ENCODE measurements around the gene KRT37.

Gene KRT37

DNA sequence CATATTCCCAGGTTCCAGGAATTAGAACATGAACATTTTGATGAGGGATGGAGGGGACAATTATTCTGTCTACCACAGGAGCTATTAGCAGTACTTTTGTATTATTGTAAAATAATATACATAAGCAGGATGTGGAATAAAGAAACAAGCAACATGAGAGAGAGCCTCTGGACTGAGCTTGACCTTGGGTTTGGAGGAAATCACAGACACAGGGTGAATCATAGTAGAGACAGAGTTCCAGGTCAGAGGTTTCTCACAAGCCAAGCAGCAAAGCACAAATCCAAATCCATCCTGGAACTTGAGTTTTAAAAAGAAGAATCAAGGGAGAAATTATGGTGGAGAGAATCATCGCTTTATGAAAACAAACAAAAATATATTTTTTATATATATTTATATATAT is 32.1 kb downstream of the KRT37 start:
- no peaks in the 10 kb centered on the region for H3K9me3 ChIP-seq (ENCODE audit: insufficient read depth, low read depth, low read length)

GRCh38 chr17:41391535-41391934 is 32.9 kb downstream of the KRT37 start:
- Histone ChIP-seq H3K27me3 (ENCODE audit: insufficient read depth, low read length) (no peaks in the 10 kb centered on the region), H4K12ac (ENCODE audit: low read depth, low read length) (no peak overlapping the region), H2BK5ac (ENCODE audit: low read depth, low read length, poor library complexity) (no peak overlapping the region), H3K9me3 (ENCODE audit: insufficient read depth, low read depth, low read length) (no peaks in the 10 kb centered on the region), H3K27ac (ENCODE audit: low read depth, low read length) (no peak overlapping the region), H2AK5ac (ENCODE audit: low read length) (no peak overlapping the region), H4K8ac (ENCODE audit: low read depth, low read length) (no peak overlapping the region), H3K36me3 (ENCODE audit: control insufficient read depth in 1 of 2, insufficient read depth in 2 of 2, low read length in 2 of 2) (no peaks in the 10 kb centered on the region), H3K14ac (ENCODE audit: low read length) (no peak overlapping the region), H3K4me3 (ENCODE audit: low read depth, low read length) (no peak overlapping the region), H2AFZ (ENCODE audit: insufficient read depth, low read length, poor library complexity) (no peak overlapping the region), H3K9ac (ENCODE audit: low read length) (no peak overlapping the region), H3K4me2 (ENCODE audit: low read length) (no peak overlapping the region), H3K4ac (ENCODE audit: low read depth, low read length) (no peak overlapping the region), H3K23ac (ENCODE audit: low read length) (no peak overlapping the region), H3K18ac (ENCODE audit: low read length) (no peak overlapping the region), H3K79me2 (ENCODE audit: control insufficient read depth, insufficient read depth, low read length, poor library complexity) (no peaks in the 10 kb centered on the region), H2BK120ac (ENCODE audit: insufficient read depth, low read length, poor library complexity) (no peak overlapping the region), H3K4me1 (ENCODE audit: control insufficient read depth in 1 of 2, insufficient read depth in 2 of 2, low read length in 2 of 2) (peaks cover 16 to 19% of the 10 kb centered on the region in 2 experiments), H2BK12ac (ENCODE audit: low read length) (no peak overlapping the region), H3K79me1 (ENCODE audit: low read length) (peaks cover 2% of the 10 kb centered on the region), H4K91ac (ENCODE audit: low read depth, low read length) (no peak overlapping the region)
- WGBS (ENCODE audit: extremely low coverage, insufficient coverage, insufficient read length) = no CpG with 5 or more reads among the region's 2 CpGs
- DNase-seq = no peak

More for the DNA sequence above, 32.1 kb downstream of the KRT37 start:
- WGBS (ENCODE audit: extremely low coverage, insufficient coverage, insufficient read length) = no CpG with 5 or more reads among the region's 1 CpG
- Histone ChIP-seq H3K36me3 (ENCODE audit: control insufficient read depth in 1 of 2, insufficient read depth in 2 of 2, low read length in 2 of 2) (no peaks in the 10 kb centered on the region), H4K8ac (ENCODE audit: low read depth, low read length) (no peak overlapping the region), H3K4ac (ENCODE audit: low read depth, low read length) (no peak overlapping the region), H3K23ac (ENCODE audit: low read length) (no peak overlapping the region), H2AK5ac (ENCODE audit: low read length) (no peak overlapping the region), H3K27ac (ENCODE audit: low read depth, low read length) (no peak overlapping the region), H3K9ac (ENCODE audit: low read length) (no peak overlapping the region), H3K18ac (ENCODE audit: low read length) (no peak overlapping the region), H2BK120ac (ENCODE audit: insufficient read depth, low read length, poor library complexity) (no peak overlapping the region), H4K12ac (ENCODE audit: low read depth, low read length) (no peak overlapping the region), H3K4me2 (ENCODE audit: low read length) (no peak overlapping the region), H3K79me1 (ENCODE audit: low read length) (peaks cover 2% of the 10 kb centered on the region), H2AFZ (ENCODE audit: insufficient read depth, low read length, poor library complexity) (no peak overlapping the region), H2BK5ac (ENCODE audit: low read depth, low read length, poor library complexity) (no peak overlapping the region), H3K27me3 (ENCODE audit: insufficient read depth, low read length) (no peaks in the 10 kb centered on the region), H3K79me2 (ENCODE audit: control insufficient read depth, insufficient read depth, low read length, poor library complexity) (no peaks in the 10 kb centered on the region), H4K91ac (ENCODE audit: low read depth, low read length) (no peak overlapping the region), H3K14ac (ENCODE audit: low read length) (no peak overlapping the region), H3K4me3 (ENCODE audit: low read depth, low read length) (no peak overlapping the region), H2BK12ac (ENCODE audit: low read length) (no peak overlapping the region), H3K4me1 (ENCODE audit: control insufficient read depth in 1 of 2, insufficient read depth in 2 of 2, low read length in 2 of 2) (peaks cover 16 to 19% of the 10 kb centered on the region in 2 experiments)
- no peak for DNase-seq

DNA sequence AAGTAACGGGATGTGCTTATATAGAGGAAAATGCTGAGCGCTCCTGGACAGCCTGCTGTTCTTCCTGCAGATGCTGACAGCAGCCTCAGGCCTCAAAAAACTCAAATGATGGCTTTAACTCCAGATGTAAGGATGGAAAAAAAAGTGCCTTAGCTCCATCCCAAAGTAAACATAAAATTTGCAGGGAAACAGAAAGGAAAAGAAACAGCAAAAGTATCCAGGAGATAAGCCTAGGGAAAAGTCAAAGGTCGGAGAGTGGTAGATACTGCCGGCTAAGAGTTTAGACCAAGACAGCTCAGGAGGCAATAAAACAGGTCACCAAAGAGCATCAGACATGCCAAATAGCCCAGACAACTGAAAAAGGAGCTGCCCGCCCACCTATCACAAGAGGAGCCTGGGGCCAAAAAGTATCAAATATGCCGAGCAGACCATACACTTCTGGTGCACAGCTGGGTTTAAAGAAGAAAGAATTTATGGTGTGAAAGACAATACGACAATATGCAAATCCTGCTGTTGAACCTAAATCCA is 33.9 kb downstream of the KRT37 start:
- no peak overlapping the region for H4K12ac ChIP-seq (ENCODE audit: low read depth, low read length)
- H3K18ac ChIP-seq (ENCODE audit: low read length) = no peak overlapping the region
- H3K36me3 ChIP-seq (ENCODE audit: control insufficient read depth in 1 of 2, insufficient read depth in 2 of 2, low read length in 2 of 2) = no peaks in the 10 kb centered on the region
- H4K91ac ChIP-seq (ENCODE audit: low read depth, low read length) = no peak overlapping the region
- peaks cover 16 to 19% of the 10 kb centered on the region in 2 experiments for H3K4me1 ChIP-seq (ENCODE audit: control insufficient read depth in 1 of 2, insufficient read depth in 2 of 2, low read length in 2 of 2)
- H3K9ac ChIP-seq (ENCODE audit: low read length) = no peak overlapping the region
- H3K14ac ChIP-seq (ENCODE audit: low read length) = no peak overlapping the region
- no peak overlapping the region for H2AK5ac ChIP-seq (ENCODE audit: low read length)
- H2BK5ac ChIP-seq (ENCODE audit: low read depth, low read length, poor library complexity) = no peak overlapping the region
- H3K4ac ChIP-seq (ENCODE audit: low read depth, low read length) = no peak overlapping the region
- H3K9me3 ChIP-seq (ENCODE audit: insufficient read depth, low read depth, low read length) = no peaks in the 10 kb centered on the region
- no peak overlapping the region for H3K23ac ChIP-seq (ENCODE audit: low read length)
- no peak overlapping the region for H3K27ac ChIP-seq (ENCODE audit: low read depth, low read length)
- no peak overlapping the region for H3K4me2 ChIP-seq (ENCODE audit: low read length)
- H2BK12ac ChIP-seq (ENCODE audit: low read length) = no peak overlapping the region
- no peak overlapping the region for H2AFZ ChIP-seq (ENCODE audit: insufficient read depth, low read length, poor library complexity)
- H3K79me2 ChIP-seq (ENCODE audit: control insufficient read depth, insufficient read depth, low read length, poor library complexity) = no peaks in the 10 kb centered on the region
- no peak overlapping the region for H2BK120ac ChIP-seq (ENCODE audit: insufficient read depth, low read length, poor library complexity)
- H3K27me3 ChIP-seq (ENCODE audit: insufficient read depth, low read length) = no peaks in the 10 kb centered on the region
- no peak for DNase-seq
- WGBS (ENCODE audit: extremely low coverage, insufficient coverage, insufficient read length) = no CpG with 5 or more reads among the region's 7 CpGs
- no peak overlapping the region for H3K4me3 ChIP-seq (ENCODE audit: low read depth, low read length)
- no peak overlapping the region for H4K8ac ChIP-seq (ENCODE audit: low read depth, low read length)
- peaks cover 2% of the 10 kb centered on the region for H3K79me1 ChIP-seq (ENCODE audit: low read length)

GRCh38 chr17:41387670-41388069 is 36.7 kb downstream of the KRT37 start:
- DNase-seq = no peak
- Histone ChIP-seq H2BK12ac (ENCODE audit: low read length) (no peak overlapping the region), H3K14ac (ENCODE audit: low read length) (no peak overlapping the region), H3K27me3 (ENCODE audit: insufficient read depth, low read length) (no peaks in the 10 kb centered on the region), H4K12ac (ENCODE audit: low read depth, low read length) (no peak overlapping the region), H3K9me3 (ENCODE audit: insufficient read depth, low read depth, low read length) (no peaks in the 10 kb centered on the region), H2BK120ac (ENCODE audit: insufficient read depth, low read length, poor library complexity) (no peak overlapping the region), H4K91ac (ENCODE audit: low read depth, low read length) (no peak overlapping the region), H2BK5ac (ENCODE audit: low read depth, low read length, poor library complexity) (peak overlapping the region; percentile 4), H3K4me3 (ENCODE audit: low read depth, low read length) (no peak overlapping the region), H2AK5ac (ENCODE audit: low read length) (no peak overlapping the region), H3K18ac (ENCODE audit: low read length) (no peak overlapping the region), H3K4ac (ENCODE audit: low read depth, low read length) (no peak overlapping the region), H3K9ac (ENCODE audit: low read length) (no peak overlapping the region), H3K4me1 (ENCODE audit: control insufficient read depth in 1 of 2, insufficient read depth in 2 of 2, low read length in 2 of 2) (peaks cover 4 to 5% of the 10 kb centered on the region in 2 experiments), H3K36me3 (ENCODE audit: control insufficient read depth in 1 of 2, insufficient read depth in 2 of 2, low read length in 2 of 2) (no peaks in the 10 kb centered on the region), H3K23ac (ENCODE audit: low read length) (no peak overlapping the region), H4K8ac (ENCODE audit: low read depth, low read length) (no peak overlapping the region), H2AFZ (ENCODE audit: insufficient read depth, low read length, poor library complexity) (no peak overlapping the region), H3K79me1 (ENCODE audit: low read length) (peaks cover 2% of the 10 kb centered on the region), H3K4me2 (ENCODE audit: low read length) (no peak overlapping the region), H3K27ac (ENCODE audit: low read depth, low read length) (peak overlapping the region; percentile 21), H3K79me2 (ENCODE audit: control insufficient read depth, insufficient read depth, low read length, poor library complexity) (no peaks in the 10 kb centered on the region)
- no CpG with 5 or more reads among the region's 4 CpGs for WGBS (ENCODE audit: extremely low coverage, insufficient coverage, insufficient read length)

Measured in trophoblast cell (in vitro differentiated cells and primary cell).